WTC11 (cell line): ENCODE data around the gene SEPTIN14.
"Not testable (repeated sequence)": the region's sequence is repeated elsewhere in the genome, so short reads cannot be mapped to it uniquely, and the experiment has no call there.

Source experiments
- ATF1 ChIP-seq: sonication (generic); formaldehyde crosslinking; IDR thresholded peaks from 2 replicates; pipeline ENCODE4 v1.8.1; 2023; ENCODE audit warnings: mild to moderate bottlenecking, moderate library complexity, missing genetic modification reagents
- IRF2 ChIP-seq: sonication (generic); formaldehyde crosslinking; IDR thresholded peaks from 2 replicates; pipeline ENCODE4 v1.8.0; 2022; ENCODE audit warnings: low read depth, missing genetic modification reagents, borderline replicate concordance
- JUN ChIP-seq: sonication (generic); formaldehyde crosslinking; IDR thresholded peaks from 2 replicates; pipeline ENCODE4 v1.8.0; 2023; ENCODE audit warnings: mild to moderate bottlenecking, missing genetic modification reagents
- TEAD4 ChIP-seq: sonication (generic); formaldehyde crosslinking; IDR thresholded peaks from 2 replicates; pipeline ENCODE4 v1.8.0; 2022; ENCODE audit warnings: mild to moderate bottlenecking, missing genetic modification reagents
- TF ChIP-seq, protein P1 (sequence below): sonication (generic); formaldehyde crosslinking; IDR thresholded peaks from 2 replicates; pipeline ENCODE4 v1.8.1; 2022; ENCODE audit warnings: mild to moderate bottlenecking, moderate library complexity, missing genetic modification reagents
- TF ChIP-seq, protein P2 (sequence below): sonication (generic); formaldehyde crosslinking; IDR thresholded peaks from 2 replicates; pipeline ENCODE4 v1.8.1; 2023; ENCODE audit warnings: mild to moderate bottlenecking, missing genetic modification reagents, borderline replicate concordance
- TF ChIP-seq, protein P3 (sequence below): sonication (generic); formaldehyde crosslinking; IDR thresholded peaks from 2 replicates; pipeline ENCODE4 v1.8.0; 2022; ENCODE audit warnings: mild to moderate bottlenecking, missing genetic modification reagents
- TF ChIP-seq, protein P4 (sequence below): sonication (generic); formaldehyde crosslinking; IDR thresholded peaks from 2 replicates; pipeline ENCODE4 v1.8.0; 2023; ENCODE audit warnings: missing genetic modification reagents
- TF ChIP-seq, protein P5 (sequence below): fragments of 200-600 bp; IDR thresholded peaks from 2 replicates; pipeline ENCODE4 v1.8.0; 2022; ENCODE audit warnings: antibody characterized with exemption
- TF ChIP-seq, protein P6 (sequence below): fragments of 250-450 bp; sonication (Bioruptor Pico); IDR thresholded peaks from 2 replicates; pipeline ENCODE4 v1.9.0; 2021; ENCODE audit warnings: mild to moderate bottlenecking
- TF ChIP-seq, protein P7 (sequence below): sonication (generic); formaldehyde crosslinking; conservative IDR thresholded peaks from 2 replicates; pipeline ENCODE4 v1.8.1; 2022; ENCODE audit warnings: mild to moderate bottlenecking, missing genetic modification reagents

DNA sequence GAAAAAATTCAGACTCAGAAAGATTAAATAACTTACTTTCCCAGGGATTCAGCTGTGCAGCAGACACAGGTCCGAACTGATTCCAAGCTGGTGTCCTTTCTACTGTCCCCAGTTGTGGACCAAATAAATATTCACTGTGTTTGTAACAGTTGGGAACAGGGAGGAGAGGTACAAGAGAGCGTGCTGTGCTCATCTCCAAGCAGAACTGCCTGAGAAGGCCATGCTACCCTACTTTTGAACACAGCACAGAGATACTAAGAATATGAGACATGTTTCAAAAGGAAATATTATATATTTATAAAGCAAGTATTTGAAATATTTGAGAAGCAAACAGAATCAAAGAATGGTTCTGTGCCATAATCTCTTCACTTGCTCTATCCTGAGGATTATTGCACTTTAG, at the start of gene SEPTIN14:
- TF ChIP-seq, protein P1, sequence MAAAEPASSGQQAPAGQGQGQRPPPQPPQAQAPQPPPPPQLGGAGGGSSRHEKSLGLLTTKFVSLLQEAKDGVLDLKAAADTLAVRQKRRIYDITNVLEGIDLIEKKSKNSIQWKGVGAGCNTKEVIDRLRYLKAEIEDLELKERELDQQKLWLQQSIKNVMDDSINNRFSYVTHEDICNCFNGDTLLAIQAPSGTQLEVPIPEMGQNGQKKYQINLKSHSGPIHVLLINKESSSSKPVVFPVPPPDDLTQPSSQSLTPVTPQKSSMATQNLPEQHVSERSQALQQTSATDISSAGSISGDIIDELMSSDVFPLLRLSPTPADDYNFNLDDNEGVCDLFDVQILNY (CRISPR knock-in tag) = not testable (repeated sequence)
- TF ChIP-seq TEAD4 (CRISPR knock-in tag); IRF2; JUN (CRISPR knock-in tag); ATF1 (CRISPR knock-in tag): not testable (repeated sequence)
- TF ChIP-seq, protein P2, sequence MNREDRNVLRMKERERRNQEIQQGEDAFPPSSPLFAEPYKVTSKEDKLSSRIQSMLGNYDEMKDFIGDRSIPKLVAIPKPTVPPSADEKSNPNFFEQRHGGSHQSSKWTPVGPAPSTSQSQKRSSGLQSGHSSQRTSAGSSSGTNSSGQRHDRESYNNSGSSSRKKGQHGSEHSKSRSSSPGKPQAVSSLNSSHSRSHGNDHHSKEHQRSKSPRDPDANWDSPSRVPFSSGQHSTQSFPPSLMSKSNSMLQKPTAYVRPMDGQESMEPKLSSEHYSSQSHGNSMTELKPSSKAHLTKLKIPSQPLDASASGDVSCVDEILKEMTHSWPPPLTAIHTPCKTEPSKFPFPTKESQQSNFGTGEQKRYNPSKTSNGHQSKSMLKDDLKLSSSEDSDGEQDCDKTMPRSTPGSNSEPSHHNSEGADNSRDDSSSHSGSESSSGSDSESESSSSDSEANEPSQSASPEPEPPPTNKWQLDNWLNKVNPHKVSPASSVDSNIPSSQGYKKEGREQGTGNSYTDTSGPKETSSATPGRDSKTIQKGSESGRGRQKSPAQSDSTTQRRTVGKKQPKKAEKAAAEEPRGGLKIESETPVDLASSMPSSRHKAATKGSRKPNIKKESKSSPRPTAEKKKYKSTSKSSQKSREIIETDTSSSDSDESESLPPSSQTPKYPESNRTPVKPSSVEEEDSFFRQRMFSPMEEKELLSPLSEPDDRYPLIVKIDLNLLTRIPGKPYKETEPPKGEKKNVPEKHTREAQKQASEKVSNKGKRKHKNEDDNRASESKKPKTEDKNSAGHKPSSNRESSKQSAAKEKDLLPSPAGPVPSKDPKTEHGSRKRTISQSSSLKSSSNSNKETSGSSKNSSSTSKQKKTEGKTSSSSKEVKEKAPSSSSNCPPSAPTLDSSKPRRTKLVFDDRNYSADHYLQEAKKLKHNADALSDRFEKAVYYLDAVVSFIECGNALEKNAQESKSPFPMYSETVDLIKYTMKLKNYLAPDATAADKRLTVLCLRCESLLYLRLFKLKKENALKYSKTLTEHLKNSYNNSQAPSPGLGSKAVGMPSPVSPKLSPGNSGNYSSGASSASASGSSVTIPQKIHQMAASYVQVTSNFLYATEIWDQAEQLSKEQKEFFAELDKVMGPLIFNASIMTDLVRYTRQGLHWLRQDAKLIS (CRISPR knock-in tag) = not testable (repeated sequence)
- TF ChIP-seq, protein P3, sequence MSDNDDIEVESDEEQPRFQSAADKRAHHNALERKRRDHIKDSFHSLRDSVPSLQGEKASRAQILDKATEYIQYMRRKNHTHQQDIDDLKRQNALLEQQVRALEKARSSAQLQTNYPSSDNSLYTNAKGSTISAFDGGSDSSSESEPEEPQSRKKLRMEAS (CRISPR knock-in tag) = not testable (repeated sequence)
- TF ChIP-seq, protein P4, sequence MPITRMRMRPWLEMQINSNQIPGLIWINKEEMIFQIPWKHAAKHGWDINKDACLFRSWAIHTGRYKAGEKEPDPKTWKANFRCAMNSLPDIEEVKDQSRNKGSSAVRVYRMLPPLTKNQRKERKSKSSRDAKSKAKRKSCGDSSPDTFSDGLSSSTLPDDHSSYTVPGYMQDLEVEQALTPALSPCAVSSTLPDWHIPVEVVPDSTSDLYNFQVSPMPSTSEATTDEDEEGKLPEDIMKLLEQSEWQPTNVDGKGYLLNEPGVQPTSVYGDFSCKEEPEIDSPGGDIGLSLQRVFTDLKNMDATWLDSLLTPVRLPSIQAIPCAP (CRISPR knock-in tag) = not testable (repeated sequence)
- TF ChIP-seq, protein P5, sequence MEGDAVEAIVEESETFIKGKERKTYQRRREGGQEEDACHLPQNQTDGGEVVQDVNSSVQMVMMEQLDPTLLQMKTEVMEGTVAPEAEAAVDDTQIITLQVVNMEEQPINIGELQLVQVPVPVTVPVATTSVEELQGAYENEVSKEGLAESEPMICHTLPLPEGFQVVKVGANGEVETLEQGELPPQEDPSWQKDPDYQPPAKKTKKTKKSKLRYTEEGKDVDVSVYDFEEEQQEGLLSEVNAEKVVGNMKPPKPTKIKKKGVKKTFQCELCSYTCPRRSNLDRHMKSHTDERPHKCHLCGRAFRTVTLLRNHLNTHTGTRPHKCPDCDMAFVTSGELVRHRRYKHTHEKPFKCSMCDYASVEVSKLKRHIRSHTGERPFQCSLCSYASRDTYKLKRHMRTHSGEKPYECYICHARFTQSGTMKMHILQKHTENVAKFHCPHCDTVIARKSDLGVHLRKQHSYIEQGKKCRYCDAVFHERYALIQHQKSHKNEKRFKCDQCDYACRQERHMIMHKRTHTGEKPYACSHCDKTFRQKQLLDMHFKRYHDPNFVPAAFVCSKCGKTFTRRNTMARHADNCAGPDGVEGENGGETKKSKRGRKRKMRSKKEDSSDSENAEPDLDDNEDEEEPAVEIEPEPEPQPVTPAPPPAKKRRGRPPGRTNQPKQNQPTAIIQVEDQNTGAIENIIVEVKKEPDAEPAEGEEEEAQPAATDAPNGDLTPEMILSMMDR = not testable (repeated sequence)
- TF ChIP-seq, protein P6, sequence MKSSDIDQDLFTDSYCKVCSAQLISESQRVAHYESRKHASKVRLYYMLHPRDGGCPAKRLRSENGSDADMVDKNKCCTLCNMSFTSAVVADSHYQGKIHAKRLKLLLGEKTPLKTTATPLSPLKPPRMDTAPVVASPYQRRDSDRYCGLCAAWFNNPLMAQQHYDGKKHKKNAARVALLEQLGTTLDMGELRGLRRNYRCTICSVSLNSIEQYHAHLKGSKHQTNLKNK (CRISPR knock-in tag) = not testable (repeated sequence)
- TF ChIP-seq, protein P7, sequence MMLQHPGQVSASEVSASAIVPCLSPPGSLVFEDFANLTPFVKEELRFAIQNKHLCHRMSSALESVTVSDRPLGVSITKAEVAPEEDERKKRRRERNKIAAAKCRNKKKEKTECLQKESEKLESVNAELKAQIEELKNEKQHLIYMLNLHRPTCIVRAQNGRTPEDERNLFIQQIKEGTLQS (CRISPR knock-in tag) = not testable (repeated sequence)
